ENCODE results near the gene ADAM21. TPM values are rescaled to one million over a fixed set of nuclear protein-coding genes. Genes with fewer than 3 reads are reported as not detected.
A peak's percentile ranks its signal among the peaks of the same experiment; 100 is the strongest.
"Not testable (repeated sequence)": the region's sequence is repeated elsewhere in the genome, so short reads cannot be mapped to it uniquely, and the experiment has no call there.

Gene ADAM21
- not detected for total RNA-seq

DNA sequence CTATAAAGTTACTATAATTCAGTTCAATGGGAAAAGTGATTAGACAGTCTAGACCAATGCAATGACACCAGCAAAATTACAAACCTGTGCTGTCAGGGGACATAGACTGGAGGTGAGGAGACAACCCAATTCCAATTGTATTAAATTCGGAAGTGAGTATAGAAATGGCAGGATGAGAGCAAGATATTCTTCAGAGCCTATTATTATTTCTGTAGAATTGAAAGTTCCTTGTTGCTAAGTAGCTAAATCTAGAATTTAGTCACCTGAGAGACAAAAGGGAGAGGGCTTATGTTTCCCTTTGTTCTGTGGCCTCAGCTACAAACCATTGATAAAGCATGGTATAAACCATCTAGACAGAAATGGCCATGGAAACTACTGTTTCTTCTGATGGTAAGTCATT, at the start of gene ADAM21:
ADAM21 (plus strand) TSS at position 301 of the 400 bp plus-strand sequence. CDS start 5,326 bp downstream, outside the sequence.
- DNase-seq (ENCODE audit: low spot score), result no peak
- intact Hi-C loops (cut with DNase I), result no loop called here
- ATAC-seq, result no peak

GRCh38 chr14:70403335-70403734, 48.6 kb upstream of the ADAM21 start:
- DNase-seq (ENCODE audit: low spot score); intact Hi-C loops (cut with DNase I); ATAC-seq: not testable (repeated sequence)

DNA sequence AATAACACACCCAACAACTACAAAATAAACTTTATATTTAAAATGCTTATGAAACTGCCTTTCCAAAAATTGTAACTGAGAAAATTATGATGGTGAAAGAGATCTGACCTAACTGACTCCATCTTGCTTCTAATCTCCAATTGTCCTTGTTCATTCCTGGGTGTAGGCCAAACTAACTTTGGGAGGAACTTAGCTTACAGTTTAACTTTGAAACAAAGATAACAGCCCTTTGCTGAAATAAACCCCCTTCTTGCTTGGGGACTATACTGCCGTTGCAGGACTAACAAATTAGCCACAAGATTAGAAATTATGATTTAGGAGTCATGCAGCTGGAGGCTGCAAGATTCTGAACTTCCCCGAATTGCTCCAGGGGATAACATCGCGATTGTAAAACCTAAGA, 45.8 kb upstream of the ADAM21 start:
- DNase-seq (ENCODE audit: low spot score); ATAC-seq; intact Hi-C loops (cut with DNase I): not testable (repeated sequence)

- no peak for DNase-seq (ENCODE audit: low spot score)
- ATAC-seq, result no peak
- intact Hi-C loops (cut with DNase I), result no loop called here
These were observed 44.4 kb upstream of the ADAM21 start for GRCh38 chr14:70407621-70408020.

GRCh38 chr14:70415788-70416187, 36.2 kb upstream of the ADAM21 start:
- no peak for ATAC-seq
- intact Hi-C loops (cut with DNase I), result no loop called here
- no peak for DNase-seq (ENCODE audit: low spot score)

- DNase-seq (ENCODE audit: low spot score), result no peak
- ATAC-seq, result no peak
- intact Hi-C loops (cut with DNase I), result no loop called here
These were observed 35.6 kb upstream of the ADAM21 start for GRCh38 chr14:70416338-70416724.

DNA sequence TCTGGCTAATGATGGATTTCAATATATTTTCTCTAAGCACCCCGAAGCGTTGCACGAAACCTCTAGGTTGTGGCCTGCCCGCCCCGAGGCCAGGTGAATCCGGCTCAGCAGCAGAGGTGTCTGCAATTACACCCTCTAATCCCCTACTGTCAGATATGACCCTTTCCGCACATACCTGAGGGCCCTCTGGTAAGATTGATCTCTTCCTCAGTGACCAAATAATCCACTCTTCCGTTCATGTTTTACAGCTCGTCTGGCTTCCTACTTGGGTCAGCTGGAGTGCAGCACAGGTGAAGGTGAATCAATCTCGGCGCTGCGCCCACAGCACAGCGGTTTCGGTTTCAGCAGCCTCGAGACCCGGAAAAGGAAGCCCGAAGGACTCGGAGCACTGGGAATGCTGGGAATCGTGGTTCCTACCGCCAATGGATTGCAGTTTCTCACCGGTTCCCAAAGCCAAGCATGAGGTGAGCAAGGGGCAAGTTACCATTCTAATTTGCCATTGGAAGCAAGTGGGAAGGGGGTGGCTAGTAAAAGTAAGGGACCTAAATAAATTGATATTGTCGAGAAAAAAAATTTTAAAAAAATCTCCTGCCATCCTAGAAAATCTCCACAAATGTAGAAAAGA, 35.1 kb upstream of the ADAM21 start, which contains the start of gene SYNJ2BP:
SYNJ2BP (minus strand) TSS at position 366 of the 625 bp plus-strand sequence; CDS start at position 239, 127 bp downstream.
- intact Hi-C loops (cut with DNase I), result no loop called here
- peak; percentile 86 for ATAC-seq
- peak; percentile 73 for DNase-seq (ENCODE audit: low spot score)

- ATAC-seq; intact Hi-C loops (cut with DNase I); DNase-seq (ENCODE audit: low spot score): not testable (repeated sequence)
These were observed 32.6 kb upstream of the ADAM21 start for GRCh38 chr14:70419270-70419931.

DNA sequence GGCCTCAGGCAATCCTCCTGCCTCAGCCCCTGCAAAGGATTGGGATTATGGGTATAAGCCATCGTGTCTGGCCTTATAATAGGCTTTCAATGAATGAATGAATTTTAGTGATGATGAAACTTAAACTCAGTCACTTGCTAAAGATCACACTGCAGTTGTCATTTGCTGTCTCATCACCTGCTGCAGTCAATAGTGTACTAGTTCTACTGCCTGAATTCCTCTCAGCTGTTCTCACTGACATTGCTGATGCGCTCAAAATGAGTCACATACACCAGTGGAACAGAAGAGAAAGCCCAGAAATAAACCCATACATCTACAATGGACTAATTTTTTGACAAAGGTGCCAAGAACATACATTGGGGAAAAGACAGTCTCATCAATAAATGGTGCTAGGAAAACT, 29.4 kb upstream of the ADAM21 start:
- no peak for ATAC-seq
- no peak for DNase-seq (ENCODE audit: low spot score)
- intact Hi-C loops (cut with DNase I), result no loop called here

DNA sequence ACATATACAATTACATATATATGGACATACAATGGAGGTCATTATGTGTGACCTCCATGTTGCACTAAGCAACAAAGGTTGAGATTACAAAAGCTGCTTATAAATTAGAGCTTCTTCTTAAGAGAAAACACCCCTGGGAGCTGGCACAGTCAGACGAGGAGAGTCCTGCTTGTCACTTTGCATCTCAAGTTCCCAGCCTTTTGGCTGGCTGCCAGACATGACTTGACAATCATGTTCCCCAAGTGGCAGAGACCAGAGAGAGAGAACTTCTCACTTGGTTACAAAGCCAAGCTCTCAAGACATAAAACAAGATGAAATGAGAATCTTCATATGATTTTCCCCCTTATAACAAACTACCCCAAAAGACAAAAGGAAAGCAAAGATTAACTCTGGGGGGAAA, 26.6 kb upstream of the ADAM21 start:
- DNase-seq (ENCODE audit: low spot score), result no peak
- intact Hi-C loops (cut with DNase I), result no loop called here
- ATAC-seq, result no peak

- intact Hi-C loops (cut with DNase I); DNase-seq (ENCODE audit: low spot score); ATAC-seq: not testable (repeated sequence)
These were observed 25.4 kb upstream of the ADAM21 start for GRCh38 chr14:70426555-70426954.

DNA sequence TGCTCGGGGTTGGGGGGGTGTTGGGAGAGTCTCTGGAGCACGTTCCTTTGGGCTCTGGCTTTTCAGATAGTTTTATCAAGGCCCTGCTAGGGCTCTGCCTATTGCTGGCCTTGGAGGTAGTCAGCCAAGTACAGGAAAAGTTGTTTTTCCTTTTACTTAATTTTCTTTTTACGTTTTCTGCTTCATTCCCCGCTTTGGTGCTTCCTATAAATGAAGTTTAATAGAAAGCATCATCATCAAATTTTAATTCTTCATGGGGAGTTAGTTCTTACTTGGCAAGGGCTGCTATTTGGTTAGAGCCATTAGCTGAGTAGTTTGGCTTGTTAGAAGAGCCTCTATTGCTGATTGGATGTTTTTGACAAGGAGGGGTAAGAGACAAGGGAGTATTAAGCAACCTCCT, 15.1 kb upstream of the ADAM21 start:
- DNase-seq (ENCODE audit: low spot score) (no peak), ATAC-seq (no peak)
- intact Hi-C loops (cut with DNase I), result no loop called here

DNA sequence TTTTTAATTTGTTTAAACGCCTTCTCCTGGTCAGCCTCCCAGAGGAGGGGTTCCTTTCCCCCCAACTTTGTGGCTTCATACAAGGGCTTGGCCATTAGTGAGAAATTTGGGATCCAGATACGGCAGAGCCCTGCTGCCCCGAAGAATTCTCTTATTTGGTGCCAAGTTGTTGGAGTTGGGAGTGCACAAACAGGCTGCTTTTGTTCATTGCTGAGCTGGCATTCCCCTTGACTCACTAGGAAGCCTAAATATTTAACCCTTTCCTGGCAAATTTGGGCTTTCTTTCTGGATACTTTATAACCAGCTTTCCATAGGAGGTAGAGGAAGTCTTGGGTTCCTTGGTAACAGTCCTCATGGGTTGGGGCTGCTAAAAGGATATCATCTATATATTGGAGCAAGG, 10.3 kb upstream of the ADAM21 start:
- DNase-seq (ENCODE audit: low spot score) (no peak), ATAC-seq (no peak)
- intact Hi-C loops (cut with DNase I), result no loop called here

GRCh38 chr14:70442750-70443149, 9.2 kb upstream of the ADAM21 start:
- ATAC-seq (no peak), DNase-seq (ENCODE audit: low spot score) (no peak)
- intact Hi-C loops (cut with DNase I), result no loop called here

GRCh38 chr14:70448633-70449340, 3.2 kb upstream of the ADAM21 start:
- intact Hi-C loops (cut with DNase I), result no loop called here
- ATAC-seq, result no peak

GRCh38 chr14:70454731-70455130, 2.8 kb downstream of the ADAM21 start:
- ATAC-seq (no peak), DNase-seq (ENCODE audit: low spot score) (no peak)
- intact Hi-C loops (cut with DNase I), result no loop called here

More at GRCh38 chr14:70448633-70449340, 3.2 kb upstream of the ADAM21 start:
- no peak for DNase-seq (ENCODE audit: low spot score)

GRCh38 chr14:70468731-70469130, 16.8 kb downstream of the ADAM21 start:
- ATAC-seq (no peak), DNase-seq (ENCODE audit: low spot score) (no peak)
- intact Hi-C loops (cut with DNase I), result no loop called here

DNA sequence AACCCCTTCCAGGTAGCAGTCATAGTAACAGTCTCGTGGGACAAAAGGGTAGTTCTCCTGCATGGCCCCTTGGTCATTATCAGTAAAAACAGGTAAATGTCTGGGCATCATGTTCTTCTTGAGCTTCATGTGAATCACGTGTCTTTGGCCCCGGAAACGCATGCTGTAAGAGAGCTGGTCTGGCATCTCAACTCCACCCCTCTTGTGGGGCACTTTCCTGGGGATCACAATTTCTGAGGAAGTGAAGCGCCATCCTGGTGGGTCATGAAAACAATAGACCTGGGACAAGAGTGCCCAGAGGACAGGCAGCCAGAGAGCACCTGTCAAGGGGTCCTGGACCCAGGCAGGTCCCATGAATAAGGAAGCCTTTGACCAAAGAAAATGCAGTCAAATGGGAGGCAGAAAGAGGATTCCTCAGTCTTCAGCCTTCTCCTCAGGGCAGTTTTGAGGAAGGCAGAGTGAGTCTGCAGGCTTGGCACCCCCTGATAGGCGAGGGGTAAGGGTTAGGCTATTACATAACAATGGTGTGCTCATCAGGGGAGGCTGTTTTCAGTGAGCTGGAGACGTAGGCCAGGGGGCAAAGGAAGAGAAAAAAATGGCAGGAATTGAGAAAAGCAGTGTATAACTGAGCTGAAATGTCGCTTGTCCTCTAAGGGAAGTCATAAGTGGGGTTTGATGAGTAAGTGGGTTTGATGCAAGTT, 19.0 kb downstream of the ADAM21 start:
- intact Hi-C loops (cut with DNase I); ATAC-seq; DNase-seq (ENCODE audit: low spot score): not testable (repeated sequence)
